Lower lobe of right lung (tissue), 2 donors: ENCODE measurements around the gene YAF2. TPM values are rescaled to one million over a fixed set of nuclear protein-coding genes. Genes with fewer than 3 reads are reported as not detected.

Source experiments
- ATAC-seq, 2 donors: fragments of 200-7000 bp; cut with Tn5 transposase; one replicate each; pipeline ENCODE4 v1.9.1; 2020 to 2022; ENCODE audit warnings: mild to moderate bottlenecking in 2 of 2, moderate library complexity in 2 of 2
- DNase-seq: peaks from one replicate; pipeline ENCODE4 v3.0.0-alpha.2; 2020
- H3K27ac ChIP-seq: fragments of 200-600 bp; one replicate; pipeline ENCODE4 v1.8.0; 2022
- H3K27me3 ChIP-seq: fragments of 200-600 bp; one replicate; pipeline ENCODE4 v1.8.0; 2022; ENCODE audit warnings: low read depth
- H3K36me3 ChIP-seq: fragments of 200-600 bp; one replicate; pipeline ENCODE4 v1.8.0; 2022; ENCODE audit warnings: mild to moderate bottlenecking
- H3K4me1 ChIP-seq: fragments of 200-600 bp; one replicate; pipeline ENCODE4 v1.8.0; 2022
- H3K4me3 ChIP-seq: fragments of 200-600 bp; one replicate; pipeline ENCODE4 v1.8.0; 2022; ENCODE audit warnings: mild to moderate bottlenecking
- H3K9me3 ChIP-seq: fragments of 200-600 bp; one replicate; pipeline ENCODE4 v1.8.0; 2022
- CTCF ChIP-seq: fragments of 200-600 bp; IDR thresholded peaks from one replicate; pipeline ENCODE4 v1.8.0; 2022; ENCODE audit warnings: antibody characterized with exemption, mild to moderate bottlenecking
- intact Hi-C: fragments of 100-400 bp; cut with DNase I; formaldehyde crosslinking; loops from one replicate; pipeline ENCODE4 v1.11.0; 2022
- total RNA-seq: library from RNA; stranded (reverse); fragmentation: NEBNext Ultra II Directional; extraction: Animal tissue kit (Norgen Biotek cat#: 25700); gene quantifications from one replicate; pipeline ENCODE4 v1.2.1, GENCODE V29; 2021
- donor health status: DM: no; HTN: yes; CAD: no; lungs with severe emphysema.

YAF2 gene
- total RNA-seq, 1 donor from 2014 or later, result 25.1 TPM

GRCh38 chr12:42109031-42109430, 129.0 kb downstream of the YAF2 start:
- peaks cover 13% of the 10 kb centered on the region for H3K36me3 ChIP-seq
- no peak for ATAC-seq
- no peak overlapping the region for H3K27ac ChIP-seq
- H3K4me1 ChIP-seq, result no peaks in the 10 kb centered on the region
- no peaks in the 10 kb centered on the region for H3K27me3 ChIP-seq
- DNase-seq, result no peak
- no peaks in the 10 kb centered on the region for H3K9me3 ChIP-seq
- H3K4me3 ChIP-seq, result no peak overlapping the region
- intact Hi-C loops, result no loop called here
- no peak for TF ChIP-seq CTCF

Other genes starting within 250 kb of the YAF2 start
- 12.1 TPM for gene GXYLT1, start 93.4 kb downstream of the YAF2 start, total RNA-seq
- 43.5 TPM for gene ZCRB1, start 87.8 kb upstream of the YAF2 start, total RNA-seq
- gene PPHLN1, start 87.9 kb upstream of the YAF2 start, total RNA-seq, result 45.5 TPM